Measurements from ENCODE around the gene TMIGD1.
A peak's percentile ranks its signal among the peaks of the same experiment; 100 is the strongest.
"Not testable (repeated sequence)": the region's sequence is repeated elsewhere in the genome, so short reads cannot be mapped to it uniquely, and the experiment has no call there.

Gene TMIGD1

DNA sequence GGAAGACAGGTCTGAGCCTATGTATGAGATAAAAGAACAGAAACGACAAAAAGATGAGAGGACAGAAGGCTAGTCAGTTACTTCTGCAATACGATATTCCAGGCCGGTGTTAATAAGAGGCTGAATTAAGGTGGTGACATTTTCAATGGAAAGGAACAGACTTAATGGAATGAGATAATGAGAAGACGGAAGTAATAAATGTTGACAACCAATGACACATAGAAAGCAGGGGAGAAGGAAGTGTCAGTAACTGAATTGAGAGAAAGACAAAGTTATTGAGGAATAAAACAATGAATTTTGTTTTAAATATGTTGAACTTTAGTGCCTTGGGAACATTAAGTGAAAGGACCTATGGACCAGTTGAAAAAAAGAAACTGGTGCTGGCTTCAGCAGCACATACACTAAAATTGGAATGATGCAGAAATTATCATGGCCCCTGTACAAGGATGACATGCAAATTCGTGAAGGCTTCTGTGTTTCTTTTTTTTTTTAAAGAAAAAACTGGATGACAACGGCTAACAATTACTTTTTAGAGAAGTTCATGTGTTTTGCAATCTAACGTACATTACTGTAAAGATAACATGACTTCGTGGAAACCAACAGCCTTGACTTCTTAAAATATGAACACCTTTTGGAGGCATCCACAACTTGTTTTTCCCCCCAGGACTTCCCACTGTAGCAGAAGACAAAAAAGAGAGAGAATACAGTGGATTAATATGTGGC is 26.4 kb upstream of the TMIGD1 start:
- DNase-seq (ENCODE audit: extremely low spot score, insufficient read length, low read depth) (no peak), FAIRE-seq (no peak)

DNA sequence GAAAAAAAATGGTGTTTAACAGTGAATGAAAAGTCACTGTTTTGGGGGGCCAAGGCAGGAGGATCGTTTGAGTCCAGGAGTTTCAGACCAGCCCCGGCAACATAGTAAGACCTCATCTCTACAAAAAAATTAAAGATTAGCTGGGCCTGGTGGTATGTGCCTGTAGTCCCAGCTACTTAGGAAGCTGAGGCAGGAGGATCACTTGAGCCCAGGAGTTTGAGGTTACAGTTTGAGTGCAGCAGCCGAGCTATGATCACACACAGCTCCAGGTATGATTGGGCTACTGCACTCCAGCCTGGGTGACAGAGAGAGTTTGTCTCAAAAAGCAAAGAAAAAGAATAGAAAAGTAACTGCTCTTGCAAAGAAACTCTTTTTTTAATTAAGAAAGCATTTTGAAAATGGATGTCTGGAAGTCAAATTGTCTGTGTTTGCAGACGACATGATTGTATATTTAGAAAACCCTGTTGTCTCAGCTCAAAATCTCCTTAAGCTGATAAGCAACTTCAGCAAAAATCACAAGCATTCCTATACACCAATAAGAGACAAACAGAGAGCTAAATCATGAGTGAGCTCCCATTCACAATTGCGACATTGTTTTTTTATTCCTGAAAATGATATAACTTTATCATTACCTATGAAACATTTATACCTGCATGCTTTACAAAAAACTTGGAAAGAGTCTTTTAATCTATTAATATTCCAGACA is 24.4 kb upstream of the TMIGD1 start:
- DNase-seq (ENCODE audit: extremely low spot score, insufficient read length, low read depth) (no peak), FAIRE-seq (no peak)

DNA sequence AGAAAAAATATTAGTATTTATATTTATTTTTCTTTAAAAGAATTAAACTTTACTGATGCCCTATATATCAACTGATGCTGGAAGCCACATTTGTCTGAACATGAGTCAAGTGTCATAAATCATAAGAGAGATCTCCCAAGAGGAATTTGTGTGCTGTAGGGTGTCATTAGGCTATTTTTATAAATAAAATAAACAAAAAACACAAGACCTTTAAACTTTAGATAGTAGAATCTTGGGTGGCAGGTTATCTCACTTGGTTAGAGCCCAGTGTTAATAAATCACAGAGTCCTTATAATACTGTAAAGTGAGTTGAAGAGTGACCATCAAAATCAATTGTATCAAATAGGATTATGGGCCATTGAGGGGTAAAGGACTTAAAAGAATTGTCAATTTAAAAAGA is 23.6 kb upstream of the TMIGD1 start:
- FAIRE-seq (no peak), DNase-seq (ENCODE audit: extremely low spot score, insufficient read length, low read depth) (no peak)

DNA sequence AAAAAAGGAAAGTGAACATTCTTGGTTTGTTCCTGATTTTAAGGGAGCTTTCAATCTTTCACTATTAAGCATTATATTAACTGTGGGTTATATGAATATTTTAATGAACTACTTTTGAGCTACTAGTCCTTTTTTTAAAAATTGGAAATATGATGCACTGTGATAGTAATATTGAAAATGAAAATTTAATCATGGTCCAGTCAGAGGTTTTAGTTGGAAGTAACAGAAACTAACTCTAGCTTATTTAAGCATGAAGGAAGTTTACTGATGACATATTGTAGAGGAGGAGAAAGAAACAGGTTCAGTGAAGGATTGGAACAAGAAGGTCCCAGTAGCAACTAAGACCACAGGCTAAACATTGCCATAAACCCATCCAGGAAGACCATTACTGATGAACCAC is 20.8 kb upstream of the TMIGD1 start:
- FAIRE-seq = no peak
- DNase-seq (ENCODE audit: extremely low spot score, insufficient read length, low read depth) = no peak

DNA sequence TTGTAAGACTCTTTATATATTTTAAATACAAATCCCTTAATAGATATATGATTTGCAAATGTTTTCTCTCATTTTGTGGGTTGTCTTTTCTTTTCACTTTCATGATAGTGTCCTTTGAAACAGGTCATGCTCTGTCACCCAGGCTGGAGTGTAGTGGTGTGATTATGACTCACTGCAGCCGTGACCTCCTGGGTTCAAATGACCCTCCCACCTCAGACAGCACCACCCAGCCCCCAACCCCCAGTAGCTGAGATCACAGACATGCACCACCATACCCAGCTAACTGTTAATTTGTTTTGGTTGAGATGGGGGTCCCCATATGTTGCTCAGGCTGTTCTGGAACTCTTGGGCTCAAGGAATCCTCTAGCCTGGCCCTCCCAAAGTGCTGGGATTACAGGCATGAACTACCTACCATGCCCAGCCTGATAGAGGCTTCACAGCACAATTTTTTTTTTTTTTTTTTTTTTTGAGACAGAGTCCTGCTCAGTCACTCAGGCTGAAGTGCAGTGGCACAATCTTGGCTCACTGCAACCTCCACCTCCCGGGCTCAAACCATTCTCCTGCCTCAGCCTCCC is 18.5 kb upstream of the TMIGD1 start:
- no peak for DNase-seq (ENCODE audit: extremely low spot score, insufficient read length, low read depth)
- peak; percentile 63 for FAIRE-seq

DNA sequence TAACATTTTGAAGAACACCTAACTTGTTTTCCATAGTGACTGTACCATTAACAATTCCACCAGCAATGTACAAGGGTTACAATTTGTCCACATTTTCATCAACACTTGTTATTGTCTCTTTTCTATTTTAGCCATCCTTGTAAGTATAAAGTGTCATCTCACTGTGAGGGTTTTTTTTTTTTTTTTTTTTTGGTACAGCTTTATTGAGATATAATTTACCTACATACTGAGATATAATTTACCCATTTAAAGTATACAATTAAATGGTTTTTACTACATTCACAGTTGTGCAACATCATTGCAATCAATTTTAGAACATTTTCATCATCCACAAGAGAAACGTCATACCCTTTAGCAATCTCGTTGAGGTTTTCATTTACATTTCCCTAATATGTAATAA is 17.9 kb upstream of the TMIGD1 start:
- no peak for DNase-seq (ENCODE audit: extremely low spot score, insufficient read length, low read depth)
- peak; percentile 41 for FAIRE-seq

DNA sequence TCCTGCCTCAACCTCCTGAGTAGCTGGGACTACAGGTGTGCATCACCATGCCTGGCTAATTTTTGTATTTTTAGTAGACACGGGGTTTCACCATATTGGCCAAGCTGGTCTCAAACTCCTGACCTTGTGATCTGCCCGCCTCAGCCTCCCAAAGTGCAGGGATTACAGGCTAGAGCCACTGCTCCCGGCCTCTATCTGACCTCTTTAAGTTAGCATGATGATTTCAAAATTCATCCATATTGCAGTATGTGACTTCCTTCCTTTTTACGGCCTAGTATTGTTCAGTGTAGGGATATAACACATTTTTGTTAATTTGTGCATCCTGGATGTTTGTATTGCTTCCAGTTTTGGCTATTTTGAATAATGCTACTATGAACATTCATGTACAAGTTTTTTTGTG is 17.4 kb upstream of the TMIGD1 start:
- not testable (repeated sequence) for FAIRE-seq; DNase-seq (ENCODE audit: extremely low spot score, insufficient read length, low read depth)

DNA sequence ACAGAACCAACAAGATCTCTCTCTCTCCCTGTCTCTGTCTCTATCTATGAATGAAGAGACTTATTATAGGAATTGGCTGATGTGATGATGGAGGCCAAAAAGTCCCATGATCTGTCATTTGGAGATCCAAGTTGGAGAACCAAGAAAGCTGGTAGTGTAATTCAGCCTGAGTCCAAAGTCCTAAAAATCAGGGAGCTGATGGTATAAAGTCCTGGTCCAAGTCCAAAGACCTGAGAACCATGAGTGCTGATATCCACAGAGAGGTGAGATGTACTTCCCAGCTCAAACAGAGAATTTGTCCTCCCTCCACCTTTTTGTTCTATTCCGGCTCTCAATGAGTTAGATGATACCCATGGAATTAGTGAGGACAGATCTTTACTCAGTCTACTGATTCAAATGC is 15.4 kb upstream of the TMIGD1 start:
- DNase-seq (ENCODE audit: extremely low spot score, insufficient read length, low read depth) (no peak), FAIRE-seq (no peak)

DNA sequence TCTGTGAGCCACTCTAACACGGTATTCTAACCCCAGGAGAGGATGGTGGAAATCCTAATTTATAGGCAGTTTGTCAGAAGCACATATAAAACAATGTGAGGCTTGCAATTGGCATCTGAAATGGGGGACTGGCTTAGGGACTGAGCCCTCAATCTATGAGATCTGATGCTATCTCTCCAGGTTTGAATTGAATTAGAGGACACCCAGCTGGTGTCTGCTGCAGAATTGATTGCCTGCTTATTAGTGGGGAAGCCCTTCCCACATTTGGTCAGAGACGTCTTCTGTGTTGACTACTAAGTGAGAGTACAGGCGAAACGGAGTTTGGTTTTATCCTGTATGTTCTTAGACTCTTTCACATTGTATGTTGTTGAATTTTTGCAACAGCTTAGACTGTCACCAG is 13.6 kb upstream of the TMIGD1 start:
- DNase-seq (ENCODE audit: extremely low spot score, insufficient read length, low read depth) (no peak), FAIRE-seq (no peak)

DNA sequence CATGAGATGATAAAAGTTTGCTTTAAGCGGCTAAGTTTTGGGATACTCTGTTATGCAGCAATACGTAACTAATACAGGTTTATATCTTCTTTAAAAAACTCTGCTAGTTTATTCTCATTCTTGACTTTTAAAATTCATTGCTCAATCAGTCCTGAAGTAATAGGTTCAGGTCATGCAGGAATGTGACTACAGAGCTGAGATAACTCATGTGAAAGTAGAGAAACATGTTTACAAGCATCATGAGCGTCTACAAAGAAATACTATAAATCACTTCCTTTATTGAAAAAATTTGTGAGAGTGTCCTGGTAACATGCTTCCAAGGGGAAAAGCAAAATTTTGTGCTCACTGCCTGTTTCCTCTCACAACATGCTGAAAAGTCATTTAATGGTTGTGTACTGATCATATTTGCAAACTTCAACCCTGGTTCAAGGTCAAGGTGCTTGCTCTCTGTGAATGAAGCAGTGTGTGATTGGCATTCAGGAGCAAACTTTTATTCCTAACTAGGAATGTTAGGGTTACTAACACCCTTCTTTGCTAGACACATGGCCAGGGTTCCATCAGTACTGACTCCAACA is 12.5 kb upstream of the TMIGD1 start:
- FAIRE-seq (no peak), DNase-seq (ENCODE audit: extremely low spot score, insufficient read length, low read depth) (no peak)

DNA sequence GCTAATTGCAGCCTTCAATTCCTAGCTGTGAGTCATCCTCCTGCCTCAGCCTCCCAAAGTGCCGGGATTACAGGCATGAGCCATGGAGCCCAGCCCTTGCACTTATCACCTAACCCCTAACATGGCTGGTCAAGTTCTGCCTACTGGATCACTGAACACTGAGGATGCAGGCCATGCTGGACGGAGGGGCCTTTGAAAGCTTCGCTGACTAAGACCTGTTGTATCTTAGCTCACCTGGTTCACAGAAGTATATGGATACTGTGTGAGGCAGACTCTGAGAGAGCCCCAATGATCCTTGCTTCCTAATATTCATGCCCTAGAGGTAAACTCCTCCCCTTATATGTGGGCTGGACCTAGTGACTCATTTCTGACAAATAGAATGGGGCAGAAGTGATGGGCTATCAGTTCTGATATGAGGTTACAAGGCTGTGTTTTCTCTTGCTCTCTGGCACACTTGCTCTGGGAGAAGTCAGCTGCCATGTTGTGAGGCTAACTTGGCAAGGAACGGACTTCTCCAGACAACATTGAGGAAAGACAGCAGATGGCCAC is 11.7 kb upstream of the TMIGD1 start:
- DNase-seq (ENCODE audit: extremely low spot score, insufficient read length, low read depth) = no peak
- FAIRE-seq = peak; percentile 63

DNA sequence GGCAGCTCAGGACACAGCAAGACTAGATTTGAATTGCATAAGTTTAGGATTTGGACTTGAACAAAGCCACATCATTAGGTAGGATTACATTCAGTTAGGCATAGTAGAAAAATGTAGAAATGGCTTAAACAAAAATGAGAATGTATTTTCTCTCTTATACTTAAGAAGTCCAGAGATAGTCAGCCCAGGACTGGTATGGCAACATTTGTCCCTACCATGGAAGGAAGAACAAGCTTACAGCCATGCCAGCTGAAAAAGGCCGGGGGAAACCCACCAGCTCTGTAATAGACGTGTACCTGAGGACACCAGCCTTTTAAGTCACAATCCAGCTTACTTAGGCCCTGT is 11.2 kb upstream of the TMIGD1 start:
- no peak for FAIRE-seq
- no peak for DNase-seq (ENCODE audit: extremely low spot score, insufficient read length, low read depth)

DNA sequence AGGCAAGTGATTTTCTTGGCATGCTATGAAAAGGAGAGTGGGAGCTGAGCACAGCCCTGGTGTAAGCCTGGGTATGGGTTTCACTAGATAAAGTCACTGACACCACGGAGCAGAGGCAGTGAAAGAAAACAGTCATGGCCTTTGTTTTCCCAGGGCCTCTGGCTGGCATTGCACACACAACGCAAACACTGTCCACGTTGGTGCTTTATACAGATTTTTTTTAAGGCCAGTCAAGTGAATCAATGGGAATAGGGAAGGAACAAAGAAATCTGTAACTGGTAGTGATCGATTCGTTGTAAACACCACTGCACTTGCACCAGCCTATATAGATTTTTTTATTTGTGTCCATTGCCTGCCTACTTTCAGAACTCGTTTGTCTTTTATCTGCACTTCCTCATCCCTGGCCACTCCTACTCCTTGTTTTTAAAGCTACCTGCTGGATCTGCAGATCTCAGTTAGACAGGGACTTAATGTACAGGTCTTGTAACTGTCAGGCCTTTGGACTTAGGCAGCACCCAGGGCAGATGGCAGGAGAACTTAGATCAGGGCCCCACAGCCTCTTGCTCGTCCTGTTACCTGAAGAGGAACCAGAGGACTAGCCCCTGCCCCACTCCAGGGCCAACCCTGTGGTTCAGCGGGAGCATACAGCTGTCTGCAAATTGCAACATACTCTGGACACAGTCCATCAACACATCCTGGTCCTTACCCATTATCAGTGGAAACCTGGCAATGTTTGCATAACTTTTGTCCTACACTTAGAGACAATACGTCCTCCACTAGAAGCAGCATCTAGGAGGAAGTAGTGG is 10.6 kb upstream of the TMIGD1 start:
- DNase-seq (ENCODE audit: extremely low spot score, insufficient read length, low read depth) = no peak

DNA sequence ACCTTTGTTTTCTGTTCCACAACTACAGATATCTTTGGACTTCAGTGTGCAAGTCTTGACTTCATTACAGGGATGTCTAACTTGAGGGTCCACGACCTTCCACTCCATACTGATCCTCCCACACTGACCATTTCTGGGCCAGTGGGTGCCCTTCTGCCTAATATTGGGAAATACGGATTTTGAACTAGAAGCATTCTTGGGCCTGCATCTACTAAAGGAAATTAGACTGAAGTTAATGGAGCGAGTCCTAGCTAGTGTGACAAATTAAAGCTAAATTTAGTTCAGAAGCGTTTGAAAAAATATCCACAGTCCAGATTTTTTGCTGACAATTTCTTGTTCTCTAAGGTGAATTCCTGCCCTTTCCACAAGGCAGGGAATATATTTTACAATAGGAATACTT is 9.9 kb upstream of the TMIGD1 start:
- DNase-seq (ENCODE audit: extremely low spot score, insufficient read length, low read depth) (no peak), FAIRE-seq (no peak)

More for the DNA sequence above, 10.6 kb upstream of the TMIGD1 start:
- no peak for FAIRE-seq

DNA sequence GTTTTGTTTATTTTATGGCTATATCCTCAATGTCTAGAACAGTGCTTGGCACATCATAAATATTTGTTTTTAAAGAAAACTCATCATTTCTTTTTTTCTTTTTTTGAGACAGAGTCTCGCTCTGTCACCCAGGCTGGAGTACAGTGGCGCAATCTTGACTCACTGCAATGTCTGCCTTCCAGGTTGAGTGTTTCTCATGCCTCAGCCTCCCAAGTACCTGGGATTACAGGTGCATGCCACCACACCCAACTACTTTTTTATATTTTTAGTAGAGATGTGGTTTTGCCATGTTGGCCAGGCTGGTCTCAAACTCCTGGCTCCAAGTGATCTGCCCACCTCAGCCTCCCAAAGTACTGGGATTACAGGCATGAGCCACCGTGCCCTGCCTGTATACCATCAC is 9.4 kb upstream of the TMIGD1 start:
- not testable (repeated sequence) for FAIRE-seq; DNase-seq (ENCODE audit: extremely low spot score, insufficient read length, low read depth)

DNA sequence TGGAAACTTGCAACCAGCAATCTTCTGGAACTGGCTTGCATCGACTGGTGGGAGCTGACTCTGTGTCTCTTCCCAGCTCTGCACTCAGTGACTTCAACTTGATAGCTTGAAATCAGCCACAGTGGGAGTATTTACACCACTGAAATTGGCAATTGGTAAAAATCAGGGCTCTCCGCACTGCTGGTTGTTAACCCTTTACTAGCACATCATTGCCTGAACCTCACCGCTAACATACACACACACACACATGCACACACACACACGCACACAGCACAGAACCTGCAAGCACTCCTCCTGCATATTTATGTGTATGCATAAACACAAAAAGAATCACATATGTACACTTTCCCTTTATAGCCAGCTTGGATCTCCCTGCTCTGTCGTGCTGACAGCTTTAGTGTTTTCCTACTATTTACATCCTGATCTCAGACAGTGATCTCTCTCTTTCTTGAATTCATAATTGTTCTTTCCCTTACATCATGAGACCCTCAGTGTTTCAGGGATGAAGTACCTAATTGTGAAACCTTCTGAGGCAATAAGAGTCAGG is 7.9 kb upstream of the TMIGD1 start:
- DNase-seq (ENCODE audit: extremely low spot score, insufficient read length, low read depth) (no peak), FAIRE-seq (no peak)

DNA sequence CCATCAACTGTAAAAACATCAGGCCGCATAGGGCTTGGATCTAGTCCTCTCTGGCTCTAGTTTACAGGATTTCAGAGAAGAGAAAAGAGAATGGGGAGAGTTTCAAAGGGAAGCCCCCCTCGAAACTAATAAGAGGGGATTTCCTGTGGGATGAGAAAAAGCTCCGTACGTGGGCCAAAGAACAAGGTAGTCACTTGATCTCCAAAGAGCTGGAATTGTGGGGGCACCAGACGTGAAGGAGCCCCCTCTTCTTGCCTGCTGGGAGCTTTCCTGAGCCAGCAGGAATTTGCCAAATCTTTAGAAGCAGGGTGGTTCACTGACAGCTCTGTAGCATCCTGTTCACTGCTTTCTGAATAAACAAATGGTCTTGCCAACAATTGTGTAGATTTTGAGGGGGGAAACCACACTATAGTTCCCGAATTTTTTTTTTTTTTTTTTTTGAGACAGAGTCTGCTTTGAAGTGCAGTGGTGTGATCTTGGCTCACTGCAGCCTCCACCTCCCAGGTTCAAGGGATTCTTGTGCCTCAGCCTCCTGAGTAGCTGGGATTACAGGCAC is 7.0 kb upstream of the TMIGD1 start:
- DNase-seq (ENCODE audit: extremely low spot score, insufficient read length, low read depth) = no peak
- FAIRE-seq = no peak

DNA sequence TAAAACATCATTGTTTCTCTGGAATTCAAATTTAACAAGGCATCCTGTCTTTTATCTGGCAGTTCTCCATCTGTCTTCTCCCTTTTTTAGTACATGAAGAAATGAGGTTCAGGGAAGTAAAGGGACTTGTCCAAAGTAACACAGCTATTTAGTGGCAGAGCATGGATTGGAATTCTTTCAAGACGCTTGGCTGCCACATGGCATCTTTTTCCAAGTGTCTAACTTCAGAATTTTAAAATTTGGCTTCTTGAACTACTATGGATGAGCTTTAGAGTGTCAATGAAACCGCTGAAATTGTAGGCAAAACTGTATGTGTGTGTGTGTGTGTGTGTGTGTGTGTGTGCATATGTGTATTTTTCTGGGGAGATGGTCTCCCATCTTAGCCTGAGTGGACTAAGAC is 5.2 kb upstream of the TMIGD1 start:
- FAIRE-seq (no peak), DNase-seq (ENCODE audit: extremely low spot score, insufficient read length, low read depth) (no peak)

DNA sequence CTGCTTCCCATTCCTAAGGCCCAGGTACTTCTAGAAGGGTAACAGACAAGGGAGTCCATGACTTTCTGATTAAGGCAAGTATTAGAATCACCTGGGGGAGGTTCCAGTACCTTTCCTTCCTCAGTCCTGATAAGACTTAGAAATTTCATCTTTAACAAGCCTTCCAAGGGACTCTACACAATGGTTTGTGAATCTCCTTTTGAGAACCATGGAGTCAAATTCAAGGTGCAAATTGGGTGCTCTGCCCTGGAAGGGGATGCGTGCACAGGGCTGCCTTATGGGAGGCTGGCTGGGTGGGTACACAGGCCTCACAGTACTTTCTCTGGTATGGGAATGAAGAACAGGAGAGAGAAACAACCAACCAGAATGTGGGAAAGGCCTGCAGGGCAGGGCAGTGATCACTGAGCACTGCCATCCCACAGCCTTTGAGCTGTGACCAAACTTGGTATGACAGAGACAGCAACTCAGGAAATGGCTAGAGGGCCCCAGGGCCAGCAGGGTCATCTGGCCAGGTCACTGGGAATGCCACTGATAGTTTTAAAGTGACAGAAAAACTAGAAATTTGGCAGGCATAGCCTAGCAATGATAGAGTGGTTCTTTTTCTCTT is 3.6 kb upstream of the TMIGD1 start:
- FAIRE-seq = no peak
- no peak for DNase-seq (ENCODE audit: extremely low spot score, insufficient read length, low read depth)
